PC-9 (cell line): ENCODE measurements around the gene FNDC3B.

Source experiments
- EZH2 ChIP-seq: fragments of 200-600 bp; sonication (generic); IDR thresholded peaks from 2 replicates; pipeline ENCODE4 v1.8.0; 2017; ENCODE audit warnings: antibody characterized with exemption, low read depth
- TF ChIP-seq, protein P1 (sequence below): fragments of 200-600 bp; sonication (generic); conservative IDR thresholded peaks from 2 replicates; pipeline ENCODE4 v1.6.1; 2017; ENCODE audit warnings: mixed run types, antibody characterized with exemption, mild to moderate bottlenecking, moderate library complexity

DNA sequence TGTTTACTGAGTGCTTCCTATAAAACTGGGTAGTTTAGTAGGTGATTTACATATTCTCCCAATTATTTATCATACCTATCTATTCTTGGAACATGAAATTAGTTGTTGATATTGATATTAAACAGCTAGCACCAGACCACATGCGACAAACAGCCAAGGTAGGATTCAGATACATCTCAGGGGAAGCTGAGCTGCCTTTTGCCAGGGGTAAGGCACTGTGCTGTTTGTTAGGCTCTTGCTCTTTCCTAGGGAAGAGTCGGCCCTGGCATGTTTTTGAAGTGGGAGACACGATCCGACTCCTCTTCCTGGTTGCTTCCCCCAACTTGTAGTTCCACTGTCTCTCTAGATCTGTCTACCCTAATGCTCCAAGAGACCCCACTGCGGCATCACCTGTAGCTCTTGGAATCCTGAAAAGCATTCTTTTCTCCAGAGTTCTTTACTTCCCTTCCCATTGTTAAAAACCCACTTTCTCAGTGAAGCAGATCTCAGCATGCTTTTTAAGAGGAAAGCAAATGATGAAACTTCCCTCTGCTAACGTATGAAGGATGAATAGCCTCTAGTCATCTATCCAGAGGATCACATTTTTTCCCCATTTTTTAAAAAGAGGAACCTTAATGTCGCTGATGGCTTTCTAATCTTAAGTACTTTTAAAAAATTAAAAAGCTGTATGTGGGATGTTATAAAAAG, 270.5 kb downstream of the FNDC3B start:
- no peak for TF ChIP-seq EZH2
- TF ChIP-seq, protein P1, sequence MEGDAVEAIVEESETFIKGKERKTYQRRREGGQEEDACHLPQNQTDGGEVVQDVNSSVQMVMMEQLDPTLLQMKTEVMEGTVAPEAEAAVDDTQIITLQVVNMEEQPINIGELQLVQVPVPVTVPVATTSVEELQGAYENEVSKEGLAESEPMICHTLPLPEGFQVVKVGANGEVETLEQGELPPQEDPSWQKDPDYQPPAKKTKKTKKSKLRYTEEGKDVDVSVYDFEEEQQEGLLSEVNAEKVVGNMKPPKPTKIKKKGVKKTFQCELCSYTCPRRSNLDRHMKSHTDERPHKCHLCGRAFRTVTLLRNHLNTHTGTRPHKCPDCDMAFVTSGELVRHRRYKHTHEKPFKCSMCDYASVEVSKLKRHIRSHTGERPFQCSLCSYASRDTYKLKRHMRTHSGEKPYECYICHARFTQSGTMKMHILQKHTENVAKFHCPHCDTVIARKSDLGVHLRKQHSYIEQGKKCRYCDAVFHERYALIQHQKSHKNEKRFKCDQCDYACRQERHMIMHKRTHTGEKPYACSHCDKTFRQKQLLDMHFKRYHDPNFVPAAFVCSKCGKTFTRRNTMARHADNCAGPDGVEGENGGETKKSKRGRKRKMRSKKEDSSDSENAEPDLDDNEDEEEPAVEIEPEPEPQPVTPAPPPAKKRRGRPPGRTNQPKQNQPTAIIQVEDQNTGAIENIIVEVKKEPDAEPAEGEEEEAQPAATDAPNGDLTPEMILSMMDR, result no peak
